Kidney (tissue), 14 donors: Measurements from ENCODE around the gene GALK2. TPM values are rescaled to one million over a fixed set of nuclear protein-coding genes. Genes with fewer than 3 reads are reported as not detected.
A peak's percentile ranks its signal among the peaks of the same experiment; 100 is the strongest.
"Not testable (repeated sequence)": the region's sequence is repeated elsewhere in the genome, so short reads cannot be mapped to it uniquely, and the experiment has no call there.

ENCODE experiments used
- DNase-seq, 5 donors: peaks; one replicate each; pipeline ENCODE4 v3.0.0-alpha.2; 2013 to 2020
- FAIRE-seq: peaks from 2 replicates; lab custom pipeline; 2012; peaks lifted over from hg19 to GRCh38; lab: Jason Lieb, UNC
- H3K27ac ChIP-seq, 2 donors: one replicate each; pipeline ENCODE4 v1.7.0; 2013; ENCODE audit warnings: low read depth in 2 of 2, low read length in 2 of 2, inconsistent platforms in 1 of 2
- H3K27me3 ChIP-seq: one replicate; pipeline ENCODE4 v1.7.1; 2013; ENCODE audit warnings: low read length, inconsistent platforms; ENCODE audit not compliant: control insufficient read depth, insufficient read depth
- H3K36me3 ChIP-seq, 3 donors: one replicate each; pipeline versions ENCODE4 v1.7.0 to v1.7.1; 2013; ENCODE audit warnings: low read length in 3 of 3, control low read depth in 1 of 3, inconsistent platforms in 1 of 3; ENCODE audit not compliant: insufficient read depth in 3 of 3, control insufficient read depth in 2 of 3
- H3K4me1 ChIP-seq, 3 donors: one replicate each; pipeline versions ENCODE4 v1.7.0 to v1.7.1; 2013; ENCODE audit warnings: low read length in 3 of 3, inconsistent platforms in 1 of 3, low read depth in 1 of 3; ENCODE audit not compliant: control insufficient read depth in 2 of 3, insufficient read depth in 2 of 3
- H3K4me3 ChIP-seq, 3 donors: one replicate each; pipeline versions ENCODE4 v1.7.0 to v1.8.1; 2013; ENCODE audit warnings: low read length in 3 of 3, control low read depth in 1 of 3, inconsistent platforms in 1 of 3
- H3K9ac ChIP-seq, 3 donors: one replicate each; pipeline versions ENCODE4 v1.7.0 to v1.7.1; 2013; ENCODE audit warnings: low read length in 3 of 3, control low read depth in 1 of 3, inconsistent platforms in 1 of 3
- H3K9me3 ChIP-seq, 3 donors: one replicate each; pipeline versions ENCODE4 v1.7.0 to v1.7.1; 2013; ENCODE audit warnings: low read length in 3 of 3, control low read depth in 1 of 3, inconsistent platforms in 1 of 3; ENCODE audit not compliant: control insufficient read depth in 2 of 3, insufficient read depth in 1 of 3
- intact Hi-C: fragments of 100-400 bp; cut with DNase I; formaldehyde crosslinking; loops from one replicate; pipeline ENCODE4 v1.11.1; 2022
- polyA plus RNA-seq: library from polyadenylated mRNA; stranded (reverse); fragments of 350-450 nt; fragmentation: Illumina TruSeq; extraction: RNeasy Lipid Tissue Mini Kit (QIAGEN cat#74804); gene quantifications from one replicate; pipeline ENCODE4 v1.2.3, GENCODE V29; 2014; ENCODE audit warnings: low read depth, low replicate concordance; ENCODE audit not compliant: insufficient read depth
- total RNA-seq: library from RNA; stranded (reverse); fragmentation: NEBNext Ultra II Directional; extraction: Animal tissue kit (Norgen Biotek cat#: 25700); gene quantifications from one replicate; pipeline ENCODE4 v1.2.1, GENCODE V29; 2021
- TF ChIP-seq, protein P1 (sequence below): IDR thresholded peaks from 3 replicates; pipeline ENCODE4 v1.5.1; 2012; ENCODE audit warnings: mild to moderate bottlenecking, moderate library complexity, borderline replicate concordance; ENCODE audit not compliant: insufficient read depth; ENCODE audit errors: extremely low read depth
- donor health status: control.
- donor health status: control.
- donor health status: control.
- donor health status: control.
- donor health status: control.
- donor health status: DM: yes; HTN: yes; CAD: no.
- donor health status: Normal renal cell carcinoma (clear cell type).

Gene GALK2
- total and polyA plus RNA-seq, 2 donors from 2014 or later, result 36.4 to 40.6 TPM

DNA sequence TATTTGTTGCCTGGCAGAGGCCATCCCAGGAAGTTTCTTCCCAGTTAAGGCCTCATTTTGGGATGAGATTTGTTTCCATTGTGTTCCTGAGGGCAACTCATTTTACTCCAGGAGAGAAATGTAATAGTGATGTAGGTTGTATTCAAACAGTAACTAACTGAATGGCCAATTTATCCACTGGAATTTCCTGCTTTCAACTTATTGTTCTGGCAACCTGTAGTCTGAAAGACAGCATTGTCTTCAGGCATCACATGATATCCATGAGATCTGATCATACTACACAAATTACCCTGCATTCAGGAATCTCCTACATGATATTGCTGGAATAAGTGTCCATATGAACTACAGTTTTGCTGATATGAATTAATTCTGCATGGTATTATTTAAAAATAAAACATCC is 173.5 kb downstream of the GALK2 start:
- Histone ChIP-seq H3K27ac (no peak overlapping the region), H3K9ac (no peak overlapping the region), H3K4me3 (no peak overlapping the region), H3K36me3 (no peaks in the 10 kb centered on the region), H3K4me1 (no peaks in the 10 kb centered on the region), H3K27me3 (no peaks in the 10 kb centered on the region), H3K9me3 (peaks cover 0 to 4% (median 0%) of the 10 kb centered on the region in 3 donors)
- FAIRE-seq (no peak), DNase-seq (no peak)
- TF ChIP-seq, protein P1, sequence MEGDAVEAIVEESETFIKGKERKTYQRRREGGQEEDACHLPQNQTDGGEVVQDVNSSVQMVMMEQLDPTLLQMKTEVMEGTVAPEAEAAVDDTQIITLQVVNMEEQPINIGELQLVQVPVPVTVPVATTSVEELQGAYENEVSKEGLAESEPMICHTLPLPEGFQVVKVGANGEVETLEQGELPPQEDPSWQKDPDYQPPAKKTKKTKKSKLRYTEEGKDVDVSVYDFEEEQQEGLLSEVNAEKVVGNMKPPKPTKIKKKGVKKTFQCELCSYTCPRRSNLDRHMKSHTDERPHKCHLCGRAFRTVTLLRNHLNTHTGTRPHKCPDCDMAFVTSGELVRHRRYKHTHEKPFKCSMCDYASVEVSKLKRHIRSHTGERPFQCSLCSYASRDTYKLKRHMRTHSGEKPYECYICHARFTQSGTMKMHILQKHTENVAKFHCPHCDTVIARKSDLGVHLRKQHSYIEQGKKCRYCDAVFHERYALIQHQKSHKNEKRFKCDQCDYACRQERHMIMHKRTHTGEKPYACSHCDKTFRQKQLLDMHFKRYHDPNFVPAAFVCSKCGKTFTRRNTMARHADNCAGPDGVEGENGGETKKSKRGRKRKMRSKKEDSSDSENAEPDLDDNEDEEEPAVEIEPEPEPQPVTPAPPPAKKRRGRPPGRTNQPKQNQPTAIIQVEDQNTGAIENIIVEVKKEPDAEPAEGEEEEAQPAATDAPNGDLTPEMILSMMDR, result no peak
- intact Hi-C loops, result no loop called here

DNA sequence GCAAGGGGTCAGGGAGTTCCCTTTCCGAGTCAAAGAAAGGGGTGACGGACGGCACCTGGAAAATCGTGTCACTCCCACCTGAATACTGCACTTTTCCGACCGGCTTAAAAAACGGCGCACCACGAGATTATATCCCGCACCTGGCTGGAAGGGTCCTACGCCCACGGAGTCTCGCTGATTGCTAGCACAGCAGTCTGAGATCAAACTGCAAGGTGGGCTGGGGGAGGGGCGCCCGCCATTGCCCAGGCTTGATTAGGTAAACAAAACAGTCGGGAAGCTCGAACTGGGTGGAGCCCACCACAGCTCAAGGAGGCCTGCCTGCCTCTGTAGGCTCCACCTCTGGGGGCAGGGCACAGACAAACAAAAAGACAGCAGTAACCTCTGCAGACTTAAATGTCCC is 184.4 kb downstream of the GALK2 start:
- intact Hi-C loops, FAIRE-seq, H3K27ac ChIP-seq: not testable (repeated sequence)

GRCh38 chr15:49361370-49361769 is 191.3 kb downstream of the GALK2 start:
- Histone ChIP-seq H3K4me1 (no peaks in the 10 kb centered on the region), H3K27ac (no peak overlapping the region), H3K9ac (no peak overlapping the region), H3K4me3 (no peak overlapping the region), H3K9me3 (peaks cover 0 to 7% (median 0%) of the 10 kb centered on the region in 3 donors), H3K36me3 (no peaks in the 10 kb centered on the region), H3K27me3 (no peaks in the 10 kb centered on the region)
- intact Hi-C loops, result no loop called here
- DNase-seq, result no peak
- FAIRE-seq, result no peak
- TF ChIP-seq, protein P1, result no peak

More for the DNA sequence above, 184.4 kb downstream of the GALK2 start:
- H3K36me3 ChIP-seq, H3K4me1 ChIP-seq, H3K9me3 ChIP-seq, H3K4me3 ChIP-seq, H3K27me3 ChIP-seq, H3K9ac ChIP-seq: not testable (repeated sequence)
- DNase-seq, result peak in 1 of 5 donors; percentile 35

- H3K27me3 ChIP-seq, result no peaks in the 10 kb centered on the region
- no peak for FAIRE-seq
- intact Hi-C loops, result no loop called here
Measured at GRCh38 chr15:49366496-49366895, 196.4 kb downstream of the GALK2 start.

More at GRCh38 chr15:49366496-49366895, 196.4 kb downstream of the GALK2 start:
- Histone ChIP-seq H3K27ac (no peak overlapping the region), H3K36me3 (no peaks in the 10 kb centered on the region), H3K4me1 (no peaks in the 10 kb centered on the region), H3K4me3 (no peak overlapping the region), H3K9ac (no peak overlapping the region), H3K9me3 (peaks cover 0 to 4% (median 0%) of the 10 kb centered on the region in 3 donors)
- peak in 1 of 5 donors; percentile 51 for DNase-seq
- TF ChIP-seq, protein P1, result no peak
